ENCODE data around the gene ATP1B4.

The ATP1B4 gene

GRCh38 chrX:120379937-120380681 lies 18.2 kb downstream of the ATP1B4 start:
- H3K9me3 ChIP-seq (ENCODE audit: control insufficient read depth, low read length), result no peaks in the 10 kb centered on the region
- H3K23ac ChIP-seq (ENCODE audit: low read length in 2 of 2), result no peak overlapping the region
- H3K9ac ChIP-seq (ENCODE audit: low read length), result no peak overlapping the region
- H3K27ac ChIP-seq (ENCODE audit: low read length, poor library complexity, severe bottlenecking), result no peak overlapping the region
- no peak overlapping the region for H2AFZ ChIP-seq (ENCODE audit: low read depth, low read length)
- H3K4me3 ChIP-seq (ENCODE audit: insufficient read depth in 1 of 2, low read depth in 1 of 2, low read length in 2 of 2), result no peak overlapping the region
- H3K14ac ChIP-seq (ENCODE audit: low read length in 2 of 2), result no peak overlapping the region
- H2BK5ac ChIP-seq (ENCODE audit: low read depth, low read length, poor library complexity, severe bottlenecking), result no peak overlapping the region
- WGBS, result 41% methylated on average over 3 of the region's 6 CpGs
- H3K4me2 ChIP-seq (ENCODE audit: low read length, poor library complexity, severe bottlenecking), result no peak overlapping the region
- H3K36me3 ChIP-seq (ENCODE audit: control insufficient read depth in 1 of 2, insufficient read depth in 2 of 2, low read depth in 1 of 2, low read length in 2 of 2), result no peaks in the 10 kb centered on the region
- peaks cover 6 to 34% of the 10 kb centered on the region in 2 experiments for H3K27me3 ChIP-seq (ENCODE audit: control insufficient read depth in 1 of 2, insufficient read depth in 1 of 2, low read length in 2 of 2)
- H2BK12ac ChIP-seq (ENCODE audit: low read length in 2 of 2), result no peak overlapping the region
- H3K4ac ChIP-seq (ENCODE audit: low read depth in 1 of 2, low read length in 2 of 2), result no peak overlapping the region
- H4K8ac ChIP-seq (ENCODE audit: low read length), result no peak overlapping the region
- H2BK15ac ChIP-seq (ENCODE audit: low read depth, poor library complexity, severe bottlenecking), result no peak overlapping the region
- H3K4me1 ChIP-seq (ENCODE audit: control insufficient read depth, insufficient read depth, low read depth, low read length), result no peaks in the 10 kb centered on the region
- no peak overlapping the region for H4K91ac ChIP-seq (ENCODE audit: low read length)
- no peak overlapping the region for H2BK120ac ChIP-seq (ENCODE audit: low read depth, low read length)
- H3K79me1 ChIP-seq (replicated peaks; ENCODE audit: low read length, poor library complexity, severe bottlenecking), result no peaks in the 10 kb centered on the region
- H2AK5ac ChIP-seq (ENCODE audit: low read length, severe bottlenecking), result no peak overlapping the region
- no peak for DNase-seq
- no peak overlapping the region for H3K18ac ChIP-seq (ENCODE audit: low read depth in 1 of 2, low read length in 2 of 2)

- Histone ChIP-seq H3K4me1 (ENCODE audit: control insufficient read depth, insufficient read depth, low read depth, low read length) (no peaks in the 10 kb centered on the region), H4K8ac (ENCODE audit: low read length) (no peak overlapping the region), H3K4me2 (ENCODE audit: low read length, poor library complexity, severe bottlenecking) (no peak overlapping the region), H3K27ac (ENCODE audit: low read length, poor library complexity, severe bottlenecking) (no peak overlapping the region), H3K27me3 (ENCODE audit: control insufficient read depth in 1 of 2, insufficient read depth in 1 of 2, low read length in 2 of 2) (peaks cover 6 to 34% of the 10 kb centered on the region in 2 experiments), H2BK15ac (ENCODE audit: low read depth, poor library complexity, severe bottlenecking) (no peak overlapping the region), H3K36me3 (ENCODE audit: control insufficient read depth in 1 of 2, insufficient read depth in 2 of 2, low read depth in 1 of 2, low read length in 2 of 2) (no peaks in the 10 kb centered on the region), H3K9me3 (ENCODE audit: control insufficient read depth, low read length) (no peaks in the 10 kb centered on the region), H2AFZ (ENCODE audit: low read depth, low read length) (no peak overlapping the region), H3K4me3 (ENCODE audit: insufficient read depth in 1 of 2, low read depth in 1 of 2, low read length in 2 of 2) (no peak overlapping the region), H2AK5ac (ENCODE audit: low read length, severe bottlenecking) (no peak overlapping the region), H2BK120ac (ENCODE audit: low read depth, low read length) (no peak overlapping the region), H4K91ac (ENCODE audit: low read length) (no peak overlapping the region), H3K23ac (ENCODE audit: low read length in 2 of 2) (no peak overlapping the region), H2BK5ac (ENCODE audit: low read depth, low read length, poor library complexity, severe bottlenecking) (no peak overlapping the region), H3K18ac (ENCODE audit: low read depth in 1 of 2, low read length in 2 of 2) (no peak overlapping the region), H3K14ac (ENCODE audit: low read length in 2 of 2) (no peak overlapping the region), H3K4ac (ENCODE audit: low read depth in 1 of 2, low read length in 2 of 2) (no peak overlapping the region), H3K79me1 (replicated peaks; ENCODE audit: low read length, poor library complexity, severe bottlenecking) (no peaks in the 10 kb centered on the region), H2BK12ac (ENCODE audit: low read length in 2 of 2) (no peak overlapping the region), H3K9ac (ENCODE audit: low read length) (no peak overlapping the region)
- DNase-seq, result peak; percentile 0
- no CpG with 5 or more reads among the region's 3 CpGs for WGBS
Measured at GRCh38 chrX:120380699-120381098, 18.8 kb downstream of the ATP1B4 start.

GRCh38 chrX:120401301-120401700 lies 39.4 kb downstream of the ATP1B4 start:
- Histone ChIP-seq H3K27ac (ENCODE audit: low read length, poor library complexity, severe bottlenecking) (no peak overlapping the region), H3K4me2 (ENCODE audit: low read length, poor library complexity, severe bottlenecking) (no peak overlapping the region), H3K9ac (ENCODE audit: low read length) (no peak overlapping the region), H3K4me1 (ENCODE audit: control insufficient read depth, insufficient read depth, low read depth, low read length) (no peaks in the 10 kb centered on the region), H2BK12ac (ENCODE audit: low read length in 2 of 2) (no peak overlapping the region), H3K18ac (ENCODE audit: low read depth in 1 of 2, low read length in 2 of 2) (no peak overlapping the region), H2BK15ac (ENCODE audit: low read depth, poor library complexity, severe bottlenecking) (no peak overlapping the region), H4K91ac (ENCODE audit: low read length) (no peak overlapping the region), H3K14ac (ENCODE audit: low read length in 2 of 2) (no peak overlapping the region), H3K36me3 (ENCODE audit: control insufficient read depth in 1 of 2, insufficient read depth in 2 of 2, low read depth in 1 of 2, low read length in 2 of 2) (no peaks in the 10 kb centered on the region), H3K27me3 (ENCODE audit: control insufficient read depth in 1 of 2, insufficient read depth in 1 of 2, low read length in 2 of 2) (peaks cover 0 to 4% of the 10 kb centered on the region in 2 experiments), H3K9me3 (ENCODE audit: control insufficient read depth, low read length) (peaks cover 12% of the 10 kb centered on the region), H2BK120ac (ENCODE audit: low read depth, low read length) (no peak overlapping the region), H3K4me3 (ENCODE audit: insufficient read depth in 1 of 2, low read depth in 1 of 2, low read length in 2 of 2) (no peak overlapping the region), H2AK5ac (ENCODE audit: low read length, severe bottlenecking) (no peak overlapping the region), H3K4ac (ENCODE audit: low read depth in 1 of 2, low read length in 2 of 2) (no peak overlapping the region), H2AFZ (ENCODE audit: low read depth, low read length) (no peak overlapping the region), H3K79me1 (replicated peaks; ENCODE audit: low read length, poor library complexity, severe bottlenecking) (no peaks in the 10 kb centered on the region), H4K8ac (ENCODE audit: low read length) (no peak overlapping the region), H3K23ac (ENCODE audit: low read length in 2 of 2) (no peak overlapping the region), H2BK5ac (ENCODE audit: low read depth, low read length, poor library complexity, severe bottlenecking) (no peak overlapping the region)
- no peak for DNase-seq

GRCh38 chrX:120402369-120402768 lies 40.5 kb downstream of the ATP1B4 start:
- no peak overlapping the region for H3K9ac ChIP-seq (ENCODE audit: low read length)
- no peak overlapping the region for H3K23ac ChIP-seq (ENCODE audit: low read length in 2 of 2)

More at GRCh38 chrX:120402369-120402768, 40.5 kb downstream of the ATP1B4 start:
- Histone ChIP-seq H3K36me3 (ENCODE audit: control insufficient read depth in 1 of 2, insufficient read depth in 2 of 2, low read depth in 1 of 2, low read length in 2 of 2) (no peaks in the 10 kb centered on the region), H3K4me2 (ENCODE audit: low read length, poor library complexity, severe bottlenecking) (no peak overlapping the region), H2BK12ac (ENCODE audit: low read length in 2 of 2) (no peak overlapping the region), H3K14ac (ENCODE audit: low read length in 2 of 2) (no peak overlapping the region), H2BK120ac (ENCODE audit: low read depth, low read length) (no peak overlapping the region), H3K4me3 (ENCODE audit: insufficient read depth in 1 of 2, low read depth in 1 of 2, low read length in 2 of 2) (no peak overlapping the region), H4K91ac (ENCODE audit: low read length) (no peak overlapping the region), H2AK5ac (ENCODE audit: low read length, severe bottlenecking) (no peak overlapping the region), H3K4me1 (ENCODE audit: control insufficient read depth, insufficient read depth, low read depth, low read length) (no peaks in the 10 kb centered on the region), H3K27ac (ENCODE audit: low read length, poor library complexity, severe bottlenecking) (no peak overlapping the region), H4K8ac (ENCODE audit: low read length) (no peak overlapping the region), H2BK15ac (ENCODE audit: low read depth, poor library complexity, severe bottlenecking) (no peak overlapping the region), H3K18ac (ENCODE audit: low read depth in 1 of 2, low read length in 2 of 2) (no peak overlapping the region), H3K4ac (ENCODE audit: low read depth in 1 of 2, low read length in 2 of 2) (no peak overlapping the region), H3K79me1 (replicated peaks; ENCODE audit: low read length, poor library complexity, severe bottlenecking) (no peaks in the 10 kb centered on the region), H3K9me3 (ENCODE audit: control insufficient read depth, low read length) (peaks cover 12% of the 10 kb centered on the region), H3K27me3 (ENCODE audit: control insufficient read depth in 1 of 2, insufficient read depth in 1 of 2, low read length in 2 of 2) (peaks cover 0 to 4% of the 10 kb centered on the region in 2 experiments), H2AFZ (ENCODE audit: low read depth, low read length) (no peak overlapping the region), H2BK5ac (ENCODE audit: low read depth, low read length, poor library complexity, severe bottlenecking) (no peak overlapping the region)
- DNase-seq, result no peak
- no CpG with 5 or more reads among the region's 2 CpGs for WGBS

Measured in mesenchymal stem cell (in vitro differentiated cells and primary cell).